CD4-positive, alpha-beta T cell treated with Interleukin-17A for 4 hours (primary cell): Measurements from ENCODE around the gene UCHL5.
"Not testable (repeated sequence)": the region's sequence is repeated elsewhere in the genome, so short reads cannot be mapped to it uniquely, and the experiment has no call there.

Source experiments
- DNase-seq: peaks from one replicate; pipeline ENCODE4 v3.0.0-alpha.2; 2020; ENCODE audit warnings: mixed read lengths

The UCHL5 gene

GRCh38 chr1:193062698-193063463, 3.7 kb upstream of the UCHL5 start:
- no peak for DNase-seq

GRCh38 chr1:193060938-193061337, 1.8 kb upstream of the UCHL5 start:
- no peak for DNase-seq

- no peak for DNase-seq
These were observed 1.2 kb upstream of the UCHL5 start for GRCh38 chr1:193060406-193060805.

- DNase-seq: no peak
These were observed 899 bp upstream of the UCHL5 start for GRCh38 chr1:193060115-193060403.

GRCh38 chr1:193058529-193059281, 455 bp downstream of the UCHL5 start:
- DNase-seq: peak; percentile 48

GRCh38 chr1:193054169-193054675, 4.9 kb downstream of the UCHL5 start:
- DNase-seq: no peak

GRCh38 chr1:193048913-193049312, 10.2 kb downstream of the UCHL5 start:
- not testable (repeated sequence) for DNase-seq

GRCh38 chr1:193042766-193043691, 16.1 kb downstream of the UCHL5 start:
- DNase-seq: no peak

- DNase-seq: no peak
These were observed 19.1 kb downstream of the UCHL5 start for GRCh38 chr1:193040011-193040410.

- DNase-seq: no peak
These were observed 22.7 kb downstream of the UCHL5 start for GRCh38 chr1:193036337-193037047.

GRCh38 chr1:193033610-193034009, 25.6 kb downstream of the UCHL5 start:
- DNase-seq: no peak

- DNase-seq: not testable (repeated sequence)
These were observed 26.3 kb downstream of the UCHL5 start for GRCh38 chr1:193032643-193033427.

GRCh38 chr1:193031431-193031830, 27.7 kb downstream of the UCHL5 start:
- DNase-seq: no peak

GRCh38 chr1:193030280-193030679, 28.9 kb downstream of the UCHL5 start:
- no peak for DNase-seq

- DNase-seq: no peak
These were observed 33.9 kb downstream of the UCHL5 start for GRCh38 chr1:193025218-193025617.

GRCh38 chr1:193019442-193020026, 39.6 kb downstream of the UCHL5 start:
- no peak for DNase-seq

- DNase-seq: no peak
These were observed 42.4 kb downstream of the UCHL5 start for GRCh38 chr1:193016788-193017187.

GRCh38 chr1:193014400-193014799, 44.8 kb downstream of the UCHL5 start:
- DNase-seq: no peak

GRCh38 chr1:193013707-193014106, 45.5 kb downstream of the UCHL5 start:
- DNase-seq: no peak

- DNase-seq: no peak
These were observed 46.2 kb downstream of the UCHL5 start for GRCh38 chr1:193013005-193013404.

GRCh38 chr1:193011406-193011805, 47.8 kb downstream of the UCHL5 start:
- DNase-seq: no peak
